HEK293 (cell line): Measurements from ENCODE around the gene TRPC4.

Experiments used
- CTCF ChIA-PET: fragments of 350-600 bp; formaldehyde crosslinking; extraction: SDS; loops from one replicate; lab custom pipeline; 2021; ENCODE audit warnings: antibody characterized with exemption; lab: Yijun Ruan, JAX
- POLR2A ChIA-PET: fragments of 300-600 bp; formaldehyde crosslinking; extraction: SDS; loops from one replicate; lab custom pipeline; 2020; ENCODE audit warnings: antibody characterized with exemption, inconsistent platforms; lab: Yijun Ruan, JAX
- H3K27ac ChIP-seq: fragments of 200-500 bp; sonication (Bioruptor generic); 2 replicates; pipeline ENCODE4 v1.5.1; 2014; ENCODE audit warnings: low read depth, low read length, control low read depth, inconsistent platforms; ENCODE audit errors: extremely low read depth
- H3K36me3 ChIP-seq, 2 experiments: fragments of 200-500 bp in 1 of 2; sonication (Bioruptor generic) in 1 of 2; 1 replicate in 1 of 2; 2 replicates in 1 of 2; pipeline ENCODE4 v1.5.1; 2014 to 2017; ENCODE audit warnings: inconsistent platforms in 2 of 2, low read length in 2 of 2; ENCODE audit not compliant: control insufficient read depth in 2 of 2, insufficient read depth in 1 of 2
- H3K4me1 ChIP-seq: fragments of 200-500 bp; sonication (Bioruptor generic); 2 replicates; pipeline ENCODE4 v1.5.1; 2014; ENCODE audit warnings: mild to moderate bottlenecking, low read length, inconsistent platforms; ENCODE audit not compliant: control insufficient read depth, insufficient read depth
- H3K4me3 ChIP-seq: 2 replicates; pipeline ENCODE4 v1.5.1; 2011; ENCODE audit warnings: low read depth, mild to moderate bottlenecking, control low read depth, low read length, moderate library complexity
- H3K9me3 ChIP-seq: fragments of 200-500 bp; sonication (Bioruptor generic); 2 replicates; pipeline ENCODE4 v1.5.1; 2014; ENCODE audit warnings: low read depth, low read length, inconsistent platforms; ENCODE audit not compliant: control insufficient read depth, insufficient read depth
- BCL11A ChIP-seq: fragments of 450-650 bp; formaldehyde crosslinking; IDR thresholded peaks from 2 replicates; pipeline ENCODE4 v1.5.1; 2016; ENCODE audit warnings: low read depth, missing biosample characterization, missing genetic modification characterization
- KLF7 ChIP-seq: fragments of 450-650 bp; formaldehyde crosslinking; IDR thresholded peaks from 2 replicates; pipeline ENCODE4 v1.5.1; 2016; ENCODE audit warnings: missing biosample characterization, missing genetic modification characterization, borderline replicate concordance
- MYNN ChIP-seq: fragments of 450-650 bp; formaldehyde crosslinking; IDR thresholded peaks from 2 replicates; pipeline ENCODE4 v1.5.1; 2016; ENCODE audit warnings: missing biosample characterization, missing genetic modification characterization, borderline replicate concordance
- MZF1 ChIP-seq: fragments of 450-650 bp; formaldehyde crosslinking; IDR thresholded peaks from 2 replicates; pipeline ENCODE4 v1.5.1; 2017; ENCODE audit warnings: missing biosample characterization, missing genetic modification characterization, borderline replicate concordance
- RBAK ChIP-seq: fragments of 450-650 bp; formaldehyde crosslinking; IDR thresholded peaks from 2 replicates; pipeline ENCODE4 v1.5.1; 2016; ENCODE audit warnings: missing biosample characterization, missing genetic modification characterization
- SALL2 ChIP-seq: fragments of 450-650 bp; formaldehyde crosslinking; IDR thresholded peaks from 2 replicates; pipeline ENCODE4 v1.5.0; 2017; ENCODE audit warnings: missing biosample characterization, mild to moderate bottlenecking, missing genetic modification characterization, borderline replicate concordance
- YY2 ChIP-seq: fragments of 450-650 bp; formaldehyde crosslinking; IDR thresholded peaks from 2 replicates; pipeline ENCODE4 v1.5.1; 2016; ENCODE audit warnings: missing biosample characterization, missing genetic modification characterization
- ZNF146 ChIP-seq: fragments of 450-650 bp; formaldehyde crosslinking; IDR thresholded peaks from 2 replicates; pipeline ENCODE4 v1.5.1; 2016; ENCODE audit warnings: missing biosample characterization, missing genetic modification characterization
- ZNF169 ChIP-seq: fragments of 450-650 bp; formaldehyde crosslinking; IDR thresholded peaks from 2 replicates; pipeline ENCODE4 v1.5.1; 2016; ENCODE audit warnings: missing biosample characterization, missing genetic modification characterization
- ZNF2 ChIP-seq: fragments of 450-650 bp; formaldehyde crosslinking; IDR thresholded peaks from 2 replicates; pipeline ENCODE4 v1.5.1; 2016; ENCODE audit warnings: missing biosample characterization, missing genetic modification characterization
- ZNF248 ChIP-seq: fragments of 450-650 bp; formaldehyde crosslinking; IDR thresholded peaks from 2 replicates; pipeline ENCODE4 v1.5.1; 2017; ENCODE audit warnings: missing biosample characterization, missing genetic modification characterization
- ZNF558 ChIP-seq: fragments of 450-650 bp; formaldehyde crosslinking; IDR thresholded peaks from 2 replicates; pipeline ENCODE4 v1.5.1; 2016; ENCODE audit warnings: missing biosample characterization, missing genetic modification characterization
- ZNF561 ChIP-seq: fragments of 450-650 bp; IDR thresholded peaks from 2 replicates; pipeline ENCODE4 v1.5.1; 2018; ENCODE audit warnings: missing biosample characterization, missing genetic modification characterization, borderline replicate concordance
- ZNF670 ChIP-seq: fragments of 450-650 bp; formaldehyde crosslinking; IDR thresholded peaks from 2 replicates; pipeline ENCODE4 v1.5.1; 2016; ENCODE audit warnings: missing biosample characterization, missing genetic modification characterization, low read depth
- ZNF777 ChIP-seq: fragments of 450-650 bp; formaldehyde crosslinking; IDR thresholded peaks from 2 replicates; pipeline ENCODE4 v1.5.1; 2017; ENCODE audit warnings: missing biosample characterization, missing genetic modification characterization, borderline replicate concordance
- ZNF837 ChIP-seq: fragments of 450-650 bp; formaldehyde crosslinking; IDR thresholded peaks from 2 replicates; pipeline ENCODE4 v1.5.1; 2016; ENCODE audit warnings: missing biosample characterization, missing genetic modification characterization
- ZSCAN23 ChIP-seq: fragments of 450-650 bp; formaldehyde crosslinking; IDR thresholded peaks from 2 replicates; pipeline ENCODE4 v1.5.1; 2016; ENCODE audit warnings: missing biosample characterization, missing genetic modification characterization
- TF ChIP-seq, protein P1 (sequence below): fragments of 450-650 bp; formaldehyde crosslinking; IDR thresholded peaks from 2 replicates; pipeline ENCODE4 v1.5.1; 2016; ENCODE audit warnings: missing biosample characterization, missing genetic modification characterization, borderline replicate concordance
- TF ChIP-seq, protein P2 (sequence below): fragments of 450-650 bp; formaldehyde crosslinking; IDR thresholded peaks from 2 replicates; pipeline ENCODE4 v1.5.1; 2016; ENCODE audit warnings: missing biosample characterization, missing genetic modification characterization

The TRPC4 gene

DNA sequence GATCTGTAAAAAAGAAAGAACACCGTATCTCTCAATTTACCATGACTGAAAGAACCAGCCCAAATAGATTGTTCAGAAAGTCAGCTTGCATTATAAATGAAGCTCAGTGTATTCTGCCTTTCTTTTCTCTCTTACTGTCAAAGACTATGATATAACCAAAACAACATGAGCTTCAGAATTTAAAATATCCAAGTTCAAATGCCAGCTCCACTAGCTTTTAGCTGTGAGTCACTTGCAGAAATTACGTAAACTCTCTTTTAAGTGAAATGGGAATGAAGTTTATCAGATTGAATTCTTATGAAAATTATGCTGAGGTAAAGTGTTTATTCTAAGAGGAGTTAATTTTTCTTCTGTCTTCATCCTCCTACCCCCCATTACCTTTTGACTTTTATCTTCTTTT, 251.0 kb downstream of the TRPC4 start (continued):
- TF ChIP-seq, protein P1, sequence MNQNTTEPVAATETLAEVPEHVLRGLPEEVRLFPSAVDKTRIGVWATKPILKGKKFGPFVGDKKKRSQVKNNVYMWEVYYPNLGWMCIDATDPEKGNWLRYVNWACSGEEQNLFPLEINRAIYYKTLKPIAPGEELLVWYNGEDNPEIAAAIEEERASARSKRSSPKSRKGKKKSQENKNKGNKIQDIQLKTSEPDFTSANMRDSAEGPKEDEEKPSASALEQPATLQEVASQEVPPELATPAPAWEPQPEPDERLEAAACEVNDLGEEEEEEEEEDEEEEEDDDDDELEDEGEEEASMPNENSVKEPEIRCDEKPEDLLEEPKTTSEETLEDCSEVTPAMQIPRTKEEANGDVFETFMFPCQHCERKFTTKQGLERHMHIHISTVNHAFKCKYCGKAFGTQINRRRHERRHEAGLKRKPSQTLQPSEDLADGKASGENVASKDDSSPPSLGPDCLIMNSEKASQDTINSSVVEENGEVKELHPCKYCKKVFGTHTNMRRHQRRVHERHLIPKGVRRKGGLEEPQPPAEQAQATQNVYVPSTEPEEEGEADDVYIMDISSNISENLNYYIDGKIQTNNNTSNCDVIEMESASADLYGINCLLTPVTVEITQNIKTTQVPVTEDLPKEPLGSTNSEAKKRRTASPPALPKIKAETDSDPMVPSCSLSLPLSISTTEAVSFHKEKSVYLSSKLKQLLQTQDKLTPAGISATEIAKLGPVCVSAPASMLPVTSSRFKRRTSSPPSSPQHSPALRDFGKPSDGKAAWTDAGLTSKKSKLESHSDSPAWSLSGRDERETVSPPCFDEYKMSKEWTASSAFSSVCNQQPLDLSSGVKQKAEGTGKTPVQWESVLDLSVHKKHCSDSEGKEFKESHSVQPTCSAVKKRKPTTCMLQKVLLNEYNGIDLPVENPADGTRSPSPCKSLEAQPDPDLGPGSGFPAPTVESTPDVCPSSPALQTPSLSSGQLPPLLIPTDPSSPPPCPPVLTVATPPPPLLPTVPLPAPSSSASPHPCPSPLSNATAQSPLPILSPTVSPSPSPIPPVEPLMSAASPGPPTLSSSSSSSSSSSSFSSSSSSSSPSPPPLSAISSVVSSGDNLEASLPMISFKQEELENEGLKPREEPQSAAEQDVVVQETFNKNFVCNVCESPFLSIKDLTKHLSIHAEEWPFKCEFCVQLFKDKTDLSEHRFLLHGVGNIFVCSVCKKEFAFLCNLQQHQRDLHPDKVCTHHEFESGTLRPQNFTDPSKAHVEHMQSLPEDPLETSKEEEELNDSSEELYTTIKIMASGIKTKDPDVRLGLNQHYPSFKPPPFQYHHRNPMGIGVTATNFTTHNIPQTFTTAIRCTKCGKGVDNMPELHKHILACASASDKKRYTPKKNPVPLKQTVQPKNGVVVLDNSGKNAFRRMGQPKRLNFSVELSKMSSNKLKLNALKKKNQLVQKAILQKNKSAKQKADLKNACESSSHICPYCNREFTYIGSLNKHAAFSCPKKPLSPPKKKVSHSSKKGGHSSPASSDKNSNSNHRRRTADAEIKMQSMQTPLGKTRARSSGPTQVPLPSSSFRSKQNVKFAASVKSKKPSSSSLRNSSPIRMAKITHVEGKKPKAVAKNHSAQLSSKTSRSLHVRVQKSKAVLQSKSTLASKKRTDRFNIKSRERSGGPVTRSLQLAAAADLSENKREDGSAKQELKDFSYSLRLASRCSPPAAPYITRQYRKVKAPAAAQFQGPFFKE (tag by site-specific recombination), result no peak
- TF ChIP-seq MZF1 (no peak), ZNF248 (tag by site-specific recombination) (no peak), RBAK (tag by site-specific recombination) (no peak), ZNF146 (no peak), ZNF2 (tag by site-specific recombination) (no peak)

DNA sequence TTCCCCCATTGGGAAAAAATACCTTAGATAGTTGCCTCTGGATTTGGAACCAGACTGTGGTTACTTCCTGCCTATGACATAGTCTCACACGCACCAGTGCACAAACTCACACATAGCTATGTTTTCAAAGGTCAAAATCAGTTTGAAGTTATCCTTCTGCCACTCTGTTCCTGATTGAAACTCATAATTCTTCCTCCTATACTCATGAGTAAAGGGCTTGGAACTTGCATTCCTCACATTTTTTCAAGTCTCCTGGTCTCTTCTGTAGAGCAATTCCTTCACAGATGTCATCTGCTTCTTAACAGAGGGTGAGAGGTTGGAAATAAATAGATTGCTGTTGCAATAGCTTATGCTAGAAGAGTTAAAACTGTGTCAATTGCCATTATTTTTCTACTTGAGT, 252.4 kb downstream of the TRPC4 start:
- H3K4me3 ChIP-seq, result no peak overlapping the region
- no peak overlapping the region for H3K27ac ChIP-seq
- ChIA-PET POLR2A (no interaction called here), CTCF (interaction anchor here (0.8 to 2.0 kb wide), 2 partner anchors 14 to 481 kb away, joined by 5 to 7 read pairs; no protein-coding TSS in a partner anchor)
- no peaks in the 10 kb centered on the region for H3K9me3 ChIP-seq
- peaks cover 7% of the 10 kb centered on the region for H3K4me1 ChIP-seq
- no peak for TF ChIP-seq SALL2 (tag by site-specific recombination)
- no peak for TF ChIP-seq MYNN (tag by site-specific recombination)
- TF ChIP-seq ZNF558, result no peak
- TF ChIP-seq ZNF777 (tag by site-specific recombination), result no peak
- TF ChIP-seq ZNF837, result no peak
- TF ChIP-seq ZNF670 (tag by site-specific recombination), result no peak
- no peak for TF ChIP-seq ZNF561 (tag by site-specific recombination)
- TF ChIP-seq, protein P2, sequence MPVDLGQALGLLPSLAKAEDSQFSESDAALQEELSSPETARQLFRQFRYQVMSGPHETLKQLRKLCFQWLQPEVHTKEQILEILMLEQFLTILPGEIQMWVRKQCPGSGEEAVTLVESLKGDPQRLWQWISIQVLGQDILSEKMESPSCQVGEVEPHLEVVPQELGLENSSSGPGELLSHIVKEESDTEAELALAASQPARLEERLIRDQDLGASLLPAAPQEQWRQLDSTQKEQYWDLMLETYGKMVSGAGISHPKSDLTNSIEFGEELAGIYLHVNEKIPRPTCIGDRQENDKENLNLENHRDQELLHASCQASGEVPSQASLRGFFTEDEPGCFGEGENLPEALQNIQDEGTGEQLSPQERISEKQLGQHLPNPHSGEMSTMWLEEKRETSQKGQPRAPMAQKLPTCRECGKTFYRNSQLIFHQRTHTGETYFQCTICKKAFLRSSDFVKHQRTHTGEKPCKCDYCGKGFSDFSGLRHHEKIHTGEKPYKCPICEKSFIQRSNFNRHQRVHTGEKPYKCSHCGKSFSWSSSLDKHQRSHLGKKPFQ (tag by site-specific recombination), result no peak
- no peak for TF ChIP-seq YY2 (tag by site-specific recombination)
- no peak for TF ChIP-seq ZNF169 (tag by site-specific recombination)
- TF ChIP-seq KLF7 (tag by site-specific recombination), result no peak
- H3K36me3 ChIP-seq, result no peaks in the 10 kb centered on the region

DNA sequence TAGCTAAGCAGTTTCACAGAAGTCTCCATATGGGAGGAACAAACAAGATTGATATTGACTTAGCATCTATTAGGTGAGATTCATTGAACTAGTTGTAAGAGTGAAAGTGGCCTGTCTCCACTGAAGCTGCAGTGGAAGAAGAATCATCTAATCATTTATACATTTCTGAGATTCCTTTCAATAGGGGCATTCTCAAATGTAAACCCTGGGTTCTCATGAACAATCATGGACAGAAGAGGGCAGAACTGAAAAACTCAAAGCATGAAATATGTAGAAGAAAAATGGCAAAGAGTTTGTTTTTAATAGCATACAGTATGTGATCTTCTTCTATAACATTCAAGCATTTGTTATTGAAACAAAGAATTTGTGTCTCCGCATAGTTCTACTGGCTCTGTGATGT, 253.4 kb downstream of the TRPC4 start:
- ChIA-PET CTCF (interaction anchor here (2.0 kb wide), 1 partner anchor 13 kb away, joined by 7 read pairs; no protein-coding TSS in a partner anchor), POLR2A (no interaction called here)
- H3K4me3 ChIP-seq, result no peak overlapping the region
- no peaks in the 10 kb centered on the region for H3K36me3 ChIP-seq
- peaks cover 7% of the 10 kb centered on the region for H3K4me1 ChIP-seq
- no peaks in the 10 kb centered on the region for H3K9me3 ChIP-seq
- no peak for TF ChIP-seq BCL11A (tag by site-specific recombination)
- no peak for TF ChIP-seq ZSCAN23 (tag by site-specific recombination)
- H3K27ac ChIP-seq, result no peak overlapping the region
